IMR-90 (cell line): ENCODE results near the gene SLC9A7. TPM values are rescaled to one million over a fixed set of nuclear protein-coding genes. Genes with fewer than 3 reads are reported as not detected.
A peak's percentile ranks its signal among the peaks of the same experiment; 100 is the strongest.

Experiments
- ATAC-seq: fragments of 200-7000 bp; cut with Tn5 transposase; 2 replicates; pipeline ENCODE4 v1.9.1; 2020; ENCODE audit warnings: low read depth, mild to moderate bottlenecking, moderate library complexity
- BruUV-seq: library from RNA; stranded (reverse); fragments of 400-500 nt; replicated peaks from 2 replicates; lab custom pipeline; 2021; lab: Mats Ljungman, UMichigan
- CTCF ChIA-PET: fragments of 300-600 bp; formaldehyde crosslinking; extraction: SDS; loops from one replicate; lab custom pipeline; 2021; ENCODE audit warnings: antibody characterized with exemption; lab: Yijun Ruan, JAX
- POLR2A ChIA-PET: fragments of 300-600 bp; sonication (Branson Sonifier 250); formaldehyde crosslinking; loops from one replicate; lab custom pipeline; 2022; ENCODE audit warnings: antibody characterized with exemption; ENCODE audit not compliant: unreplicated experiment; lab: Charles Lee
- DNase-seq: peaks from one replicate; pipeline ENCODE4 v3.0.0; 2013
- H2AFZ ChIP-seq: replicated peaks from 2 replicates; pipeline ENCODE3; 2013; ENCODE audit warnings: low read length, mild to moderate bottlenecking; ENCODE audit not compliant: poor library complexity
- H2AK5ac ChIP-seq: 2 replicates; pipeline ENCODE4 v1.6.1; 2013; ENCODE audit warnings: low read depth, low read length, inconsistent platforms
- H2AK9ac ChIP-seq: replicated peaks from 2 replicates; pipeline ENCODE3; 2013; ENCODE audit warnings: mild to moderate bottlenecking, low read depth, low read length, moderate library complexity; ENCODE audit not compliant: poor library complexity
- H2BK120ac ChIP-seq: 2 replicates; pipeline ENCODE4 v1.6.1; 2013; ENCODE audit warnings: low read depth, low read length, inconsistent platforms
- H2BK15ac ChIP-seq: 3 replicates; pipeline ENCODE4 v1.6.1; 2013; ENCODE audit warnings: low read depth, low read length, inconsistent platforms
- H2BK20ac ChIP-seq: 2 replicates; pipeline ENCODE4 v1.6.1; 2013; ENCODE audit warnings: low read depth, mild to moderate bottlenecking, inconsistent platforms, low read length, moderate library complexity
- H2BK5ac ChIP-seq: 2 replicates; pipeline ENCODE4 v1.6.1; 2013; ENCODE audit warnings: mild to moderate bottlenecking, low read depth, low read length, inconsistent platforms; ENCODE audit not compliant: poor library complexity, severe bottlenecking
- H3K14ac ChIP-seq: replicated peaks from 2 replicates; pipeline ENCODE4 v1.6.1; 2013; ENCODE audit warnings: low read depth, low read length, inconsistent platforms
- H3K18ac ChIP-seq: 2 replicates; pipeline ENCODE4 v1.6.1; 2013; ENCODE audit warnings: low read depth, low read length, control low read depth
- H3K23ac ChIP-seq: 2 replicates; pipeline ENCODE4 v1.6.1; 2013; ENCODE audit warnings: low read depth, low read length, inconsistent platforms
- H3K27ac ChIP-seq: 2 replicates; pipeline ENCODE4 v1.5.1; 2013; ENCODE audit warnings: mild to moderate bottlenecking, control low read depth, low read length; ENCODE audit not compliant: insufficient read depth
- H3K27me3 ChIP-seq: 2 replicates; pipeline ENCODE4 v1.6.1; 2013; ENCODE audit warnings: low read length; ENCODE audit not compliant: control insufficient read depth, insufficient read depth
- H3K36me3 ChIP-seq: 2 replicates; pipeline ENCODE4 v1.6.1; 2013; ENCODE audit warnings: low read length, mixed read lengths; ENCODE audit not compliant: control insufficient read depth, insufficient read depth
- H3K4ac ChIP-seq: 2 replicates; pipeline ENCODE4 v1.6.1; 2013; ENCODE audit warnings: low read depth, low read length, inconsistent platforms
- H3K4me1 ChIP-seq: 2 replicates; pipeline ENCODE4 v1.6.1; 2013; ENCODE audit warnings: low read length, mixed read lengths; ENCODE audit not compliant: control insufficient read depth, insufficient read depth
- H3K4me2 ChIP-seq: 2 replicates; pipeline ENCODE4 v1.6.1; 2013; ENCODE audit warnings: low read depth, mild to moderate bottlenecking, control low read depth, low read length, moderate library complexity
- H3K4me3 ChIP-seq: 2 replicates; pipeline ENCODE4 v1.5.1; 2013; ENCODE audit warnings: low read depth, mild to moderate bottlenecking, control low read depth, low read length, moderate library complexity; ENCODE audit not compliant: insufficient read depth
- H3K56ac ChIP-seq: 2 replicates; pipeline ENCODE4 v1.6.1; 2013; ENCODE audit warnings: low read length, inconsistent platforms; ENCODE audit not compliant: insufficient read depth; ENCODE audit errors: extremely low read depth
- H3K79me1 ChIP-seq, 2 experiments: 2 replicates each; pipeline ENCODE4 v1.6.1; 2013; ENCODE audit warnings: low read length in 2 of 2, inconsistent platforms in 1 of 2, low read depth in 1 of 2
- H3K9ac ChIP-seq: 2 replicates; pipeline ENCODE4 v1.6.1; 2013; ENCODE audit warnings: low read depth, low read length, control low read depth
- H3K9me1 ChIP-seq: 2 replicates; pipeline ENCODE4 v1.6.1; 2013; ENCODE audit warnings: low read length, inconsistent platforms; ENCODE audit not compliant: insufficient read depth
- H3K9me3 ChIP-seq: 2 replicates; pipeline ENCODE4 v1.6.1; 2013; ENCODE audit warnings: low read length; ENCODE audit not compliant: control insufficient read depth, insufficient read depth
- H4K20me1 ChIP-seq: 2 replicates; pipeline ENCODE4 v1.6.1; 2013; ENCODE audit warnings: low read length, inconsistent platforms; ENCODE audit not compliant: insufficient read depth
- H4K5ac ChIP-seq: 2 replicates; pipeline ENCODE4 v1.6.1; 2013; ENCODE audit warnings: mild to moderate bottlenecking, low read depth, low read length, control low read depth
- H4K8ac ChIP-seq, 2 experiments: 2 replicates each; pipeline ENCODE4 v1.6.1; 2013; ENCODE audit warnings: low read depth in 2 of 2, low read length in 2 of 2, control low read depth in 1 of 2, inconsistent platforms in 1 of 2
- H4K91ac ChIP-seq: 2 replicates; pipeline ENCODE4 v1.6.1; 2013; ENCODE audit warnings: low read depth, low read length, inconsistent platforms; ENCODE audit not compliant: insufficient read depth
- BHLHE40 ChIP-seq: fragments of 150-350 bp; IDR thresholded peaks from 2 replicates; pipeline ENCODE4 v1.6.1; 2016; ENCODE audit warnings: mild to moderate bottlenecking, low read depth, low read length
- ELK1 ChIP-seq: fragments of 150-350 bp; IDR thresholded peaks from 2 replicates; pipeline ENCODE4 v1.6.1; 2016; ENCODE audit warnings: low read depth, mild to moderate bottlenecking, low read length, moderate library complexity, borderline replicate concordance
- FOS ChIP-seq: fragments of 150-350 bp; IDR thresholded peaks from 2 replicates; pipeline ENCODE4 v1.6.1; 2016; ENCODE audit warnings: low read depth, low read length
- MAFK ChIP-seq: IDR thresholded peaks from 2 replicates; pipeline ENCODE4 v1.6.1; 2012; ENCODE audit warnings: low read depth, low read length, improper control_type of control experiment
- MXI1 ChIP-seq: IDR thresholded peaks from 2 replicates; pipeline ENCODE4 v1.6.1; 2012; ENCODE audit warnings: low read depth, mild to moderate bottlenecking, low read length, moderate library complexity, borderline replicate concordance
- NFE2L2 ChIP-seq: fragments of 150-350 bp; IDR thresholded peaks from 2 replicates; pipeline ENCODE4 v1.6.1; 2016; ENCODE audit warnings: low read depth, mild to moderate bottlenecking, low read length
- POLR2A ChIP-seq: IDR thresholded peaks from 2 replicates; pipeline ENCODE4 v1.6.1; 2012; ENCODE audit warnings: mild to moderate bottlenecking, low read depth, low read length
- RAD21 ChIP-seq: IDR thresholded peaks from 2 replicates; pipeline ENCODE4 v1.6.1; 2012; ENCODE audit warnings: low read length, improper control_type of control experiment
- RCOR1 ChIP-seq: IDR thresholded peaks from 2 replicates; pipeline ENCODE4 v1.6.1; 2012; ENCODE audit warnings: mild to moderate bottlenecking, low read length, improper control_type of control experiment; ENCODE audit not compliant: insufficient replicate concordance
- SMC3 ChIP-seq: fragments of 150-350 bp; IDR thresholded peaks from 2 replicates; pipeline ENCODE4 v1.6.1; 2016; ENCODE audit warnings: low read depth, mild to moderate bottlenecking, antibody characterized with exemption, low read length, moderate library complexity
- USF2 ChIP-seq: fragments of 150-350 bp; IDR thresholded peaks from 2 replicates; pipeline ENCODE4 v1.6.1; 2017; ENCODE audit warnings: mild to moderate bottlenecking, antibody characterized with exemption, low read length, low read depth
- WGBS, 2 experiments: methylation state at CpG; one replicate each; pipeline versions ENCODE4 v1.1.5 to v1.1.7; 2013; ENCODE audit warnings: missing lambda C conversion rate in 2 of 2; ENCODE audit not compliant: insufficient read length in 1 of 2; ENCODE audit errors: extremely low coverage in 2 of 2; 5-methylcytosine and 5-hydroxymethylcytosine counted together
- dilution Hi-C: fragments of 300-500 bp; cut with HindIII; formaldehyde crosslinking; loops from one replicate; pipeline ENCODE4 v1.14.3; 2018; ENCODE audit warnings: low sequenced_read_pairs; ENCODE audit not compliant: unreplicated experiment
- in situ Hi-C: fragments of 300-500 bp; cut with MboI; formaldehyde crosslinking; loops from 3 replicates; pipeline ENCODE4 v1.14.3; 2019; ENCODE audit warnings: low sequenced_read_pairs, inconsistent platforms, mixed read lengths
- intact Hi-C: fragments of 100-400 bp; cut with micrococcal nuclease; formaldehyde crosslinking; loops from 2 replicates; pipeline ENCODE4 v1.10.0; 2022
- polyA plus RNA-seq, 3 experiments: library from polyadenylated mRNA; depleted of rRNA; stranded (reverse); fragments of >200 nt; gene quantifications; 2 replicates each; pipeline ENCODE4 v1.2.3, GENCODE V29; 2012; ENCODE audit warnings: low replicate concordance in 1 of 3
- total RNA-seq: library from RNA; depleted of rRNA; stranded (reverse); fragments of >200 nt; gene quantifications from 2 replicates; pipeline ENCODE4 v1.2.3, GENCODE V29; 2012
- TF ChIP-seq, protein P1 (sequence below): conservative IDR thresholded peaks from 2 replicates; pipeline ENCODE4 v1.5.1; 2012; ENCODE audit warnings: mild to moderate bottlenecking, low read depth, low read length, improper control_type of control experiment

The SLC9A7 gene
- total and polyA plus RNA-seq, 2 of the 4 experiments (the other 2 are of a cell fraction) = 14.4 to 76.4 TPM

GRCh38 chrX:46758163-46758955 lies 559 bp downstream of the SLC9A7 start:
- POLR2A ChIA-PET = no interaction called here
- H4K5ac ChIP-seq = peak overlapping the region; percentile 56; the same call in 1 of the 2 replicates
- no peaks in the 10 kb centered on the region for H3K9me1 ChIP-seq
- H2BK20ac ChIP-seq = 0 out of 2 replicates have a peak overlapping the region, but pooled peaks have one; percentile 31
- peak overlapping the region; percentile 94 for H3K4me2 ChIP-seq
- H2BK5ac ChIP-seq = peak overlapping the region; percentile 79
- dilution Hi-C loops = no loop called here
- peak overlapping the region; percentile 30 for H4K91ac ChIP-seq
- H4K20me1 ChIP-seq = no peaks in the 10 kb centered on the region
- intact Hi-C loops = loop anchor here (2.0 to 10.0 kb wide), 4 partner anchors 72 to 334 kb away; partner anchors contain the start of gene JADE3
- H3K9me3 ChIP-seq = no peaks in the 10 kb centered on the region; the same call in 1 of the 2 replicates
- TF ChIP-seq USF2 (no peak), FOS (no peak), SMC3 (no peak), MAFK (no peak), ELK1 (no peak), NFE2L2 (no peak), RAD21 (no peak), MXI1 (no peak), RCOR1 (no peak), POLR2A (no peak), BHLHE40 (no peak; the same call in 1 of the 2 replicates)
- TF ChIP-seq, protein P1, sequence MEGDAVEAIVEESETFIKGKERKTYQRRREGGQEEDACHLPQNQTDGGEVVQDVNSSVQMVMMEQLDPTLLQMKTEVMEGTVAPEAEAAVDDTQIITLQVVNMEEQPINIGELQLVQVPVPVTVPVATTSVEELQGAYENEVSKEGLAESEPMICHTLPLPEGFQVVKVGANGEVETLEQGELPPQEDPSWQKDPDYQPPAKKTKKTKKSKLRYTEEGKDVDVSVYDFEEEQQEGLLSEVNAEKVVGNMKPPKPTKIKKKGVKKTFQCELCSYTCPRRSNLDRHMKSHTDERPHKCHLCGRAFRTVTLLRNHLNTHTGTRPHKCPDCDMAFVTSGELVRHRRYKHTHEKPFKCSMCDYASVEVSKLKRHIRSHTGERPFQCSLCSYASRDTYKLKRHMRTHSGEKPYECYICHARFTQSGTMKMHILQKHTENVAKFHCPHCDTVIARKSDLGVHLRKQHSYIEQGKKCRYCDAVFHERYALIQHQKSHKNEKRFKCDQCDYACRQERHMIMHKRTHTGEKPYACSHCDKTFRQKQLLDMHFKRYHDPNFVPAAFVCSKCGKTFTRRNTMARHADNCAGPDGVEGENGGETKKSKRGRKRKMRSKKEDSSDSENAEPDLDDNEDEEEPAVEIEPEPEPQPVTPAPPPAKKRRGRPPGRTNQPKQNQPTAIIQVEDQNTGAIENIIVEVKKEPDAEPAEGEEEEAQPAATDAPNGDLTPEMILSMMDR = no peak
- no peaks in the 10 kb centered on the region for H3K27me3 ChIP-seq
- H3K18ac ChIP-seq = peak overlapping the region; percentile 43; the same call in 1 of the 2 replicates
- peak overlapping the region; percentile 83 for H3K14ac ChIP-seq
- peak overlapping the region; percentile 91 for H2AFZ ChIP-seq
- WGBS, 2 experiments = 7% methylated on average over 3 of the region's 47 CpGs; no CpG with 5 or more reads in 1 of the 2 experiments
- peak overlapping the region; percentile 41; the same call in 1 of the 3 replicates for H2BK15ac ChIP-seq
- H3K36me3 ChIP-seq = no peaks in the 10 kb centered on the region
- H3K4me3 ChIP-seq = peak overlapping the region; percentile 83
- peak overlapping the region; percentile 58 for H2AK5ac ChIP-seq
- in situ Hi-C loops = no loop called here
- ATAC-seq (peak; percentile 50), DNase-seq (peak; percentile 10)
- peak overlapping the region; percentile 49; the same call in 1 of the 2 replicates for H2BK120ac ChIP-seq
- peak overlapping the region; percentile 70; the same call in 1 of the 2 replicates for H3K9ac ChIP-seq
- peaks cover 5% of the 10 kb centered on the region for H3K4me1 ChIP-seq
- CTCF ChIA-PET = interaction anchor here (0.6 to 1.0 kb wide), 2 partner anchors 38 to 275 kb away, joined by 3 to 4 read pairs; no protein-coding TSS in a partner anchor
- peak overlapping the region; percentile 33; the same call in 1 of the 2 replicates for H3K27ac ChIP-seq
- peak overlapping the region; percentile 37 for H3K56ac ChIP-seq
- H3K23ac ChIP-seq = peak overlapping the region; percentile 36; the same call in 1 of the 2 replicates
- peak overlapping the region; percentile 81 for H2AK9ac ChIP-seq
- H3K4ac ChIP-seq = peak overlapping the region; percentile 85
- H3K79me1 ChIP-seq = peaks cover 4 to 18% of the 10 kb centered on the region in 2 experiments; a peak in 2 of 4 replicates
- BruUV-seq = no TSS peak
- peak overlapping the region in 1 of 2 experiments; percentile 83; a peak in 2 of 4 replicates for H4K8ac ChIP-seq
